K562 (cell line): ENCODE results near the gene HOXB3. TPM values are rescaled to one million over a fixed set of nuclear protein-coding genes. Genes with fewer than 3 reads are reported as not detected.

Source experiments
- CEBPB ChIP-seq: fragments of 450-650 bp; IDR thresholded peaks from 2 replicates; pipeline ENCODE4 v1.6.1; 2016; ENCODE audit warnings: missing genetic modification characterization, missing compliant biosample characterization
- CREM ChIP-seq: IDR thresholded peaks from 2 replicates; pipeline ENCODE4 v1.6.1; 2014; ENCODE audit warnings: antibody characterized with exemption, low read depth
- CXXC5 ChIP-seq: fragments of 250-450 bp; sonication (Bioruptor Pico); IDR thresholded peaks from 2 replicates; pipeline ENCODE4 v1.8.0; 2022; ENCODE audit warnings: inconsistent platforms, mild to moderate bottlenecking, moderate library complexity
- DDX20 ChIP-seq: fragments of 450-650 bp; IDR thresholded peaks from 2 replicates; pipeline ENCODE4 v1.6.1; 2016; ENCODE audit warnings: missing genetic modification characterization, low read depth, mild to moderate bottlenecking, missing compliant biosample characterization, moderate library complexity
- DPF2 ChIP-seq: fragments of 450-650 bp; IDR thresholded peaks from 2 replicates; pipeline ENCODE4 v1.6.1; 2016
- ETV1 ChIP-seq: fragments of 450-650 bp; conservative IDR thresholded peaks from 2 replicates; pipeline ENCODE4 v1.6.1; 2016; ENCODE audit warnings: missing genetic modification characterization, control low read depth, low read depth, missing compliant biosample characterization
- FOSL1 ChIP-seq: fragments of 200-800 bp; sonication (Bioruptor generic); conservative IDR thresholded peaks from 2 replicates; pipeline ENCODE4 v1.6.1; 2016; ENCODE audit warnings: missing genetic modification characterization, missing compliant biosample characterization
- HMGN3 ChIP-seq: IDR thresholded peaks from 2 replicates; pipeline ENCODE4 v1.6.1; 2011; ENCODE audit warnings: borderline replicate concordance, low read depth, mild to moderate bottlenecking, mixed read lengths, low read length; ENCODE audit not compliant: insufficient read length; ENCODE audit errors: extremely low read depth
- NEUROD1 ChIP-seq: fragments of 150-350 bp; IDR thresholded peaks from 2 replicates; pipeline ENCODE4 v1.6.1; 2014; ENCODE audit warnings: borderline replicate concordance, low read length, low read depth; ENCODE audit not compliant: partially characterized antibody
- PBX2 ChIP-seq, 2 experiments: IDR thresholded peaks in 1 of 2; conservative IDR thresholded peaks in 1 of 2; 2 replicates each; pipeline ENCODE4 v1.6.1; 2016; ENCODE audit warnings: low read depth in 2 of 2, mild to moderate bottlenecking in 1 of 2, missing compliant biosample characterization in 1 of 2, missing genetic modification characterization in 1 of 2, moderate library complexity in 1 of 2
- PKNOX1 ChIP-seq: fragments of 450-650 bp; IDR thresholded peaks from 2 replicates; pipeline ENCODE4 v1.6.1; 2016
- RBM39 ChIP-seq: fragments of 200-400 bp; formaldehyde crosslinking; optimal IDR thresholded peaks from 2 replicates; pipeline ENCODE3; 2018; ENCODE audit warnings: low read depth, low read length
- SMARCE1 ChIP-seq: fragments of 450-650 bp; IDR thresholded peaks from 2 replicates; pipeline ENCODE4 v1.7.1; 2016; ENCODE audit warnings: mild to moderate bottlenecking
- TEAD2 ChIP-seq: fragments of 450-650 bp; IDR thresholded peaks from 2 replicates; pipeline ENCODE4 v1.6.1; 2016; ENCODE audit warnings: missing genetic modification characterization, control low read depth, missing compliant biosample characterization
- ZNF175 ChIP-seq: fragments of 200-800 bp; sonication (Bioruptor generic); IDR thresholded peaks from 2 replicates; pipeline ENCODE4 v1.6.1; 2016; ENCODE audit warnings: low read depth, mild to moderate bottlenecking, missing genetic modification characterization, missing compliant biosample characterization
- polyA plus RNA-seq, 8 experiments: library from polyadenylated mRNA; depleted of rRNA in 4 of 8; stranded (reverse) in 5 of 8; unstranded in 3 of 8; fragments of >200 nt; fragmentation: Nextera tagmentation in 2 of 8; fragmentation: Illumina TruSeq in 1 of 8; extraction: Ambion mirVana in 2 of 8; extraction: Trizol in 1 of 8; gene quantifications; 2 replicates each; pipeline versions ENCODE4 v1.2.1 to v1.2.3, GENCODE V29; 2011 to 2014; ENCODE audit warnings: inconsistent platforms in 1 of 8, missing spikeins in 1 of 8
- total RNA-seq, 7 experiments: library from RNA; depleted of rRNA in 6 of 7; stranded (reverse); fragments of >200 nt in 6 of 7; fragmentation: Illumina TruSeq in 2 of 7; extraction: Trizol in 2 of 7; gene quantifications; 2 replicates each; pipeline versions ENCODE4 v1.2.1 to v1.2.3, GENCODE V29; 2011 to 2021; ENCODE audit warnings: low replicate concordance in 1 of 7
- TF ChIP-seq, protein P1 (sequence below): sonication (generic); formaldehyde crosslinking; IDR thresholded peaks from 2 replicates; pipeline ENCODE4 v1.8.0; 2023; ENCODE audit warnings: missing genetic modification reagents, mild to moderate bottlenecking, borderline replicate concordance
- TF ChIP-seq, protein P2 (sequence below): sonication (generic); formaldehyde crosslinking; IDR thresholded peaks from 2 replicates; pipeline ENCODE4 v1.9.0; 2022; ENCODE audit warnings: mild to moderate bottlenecking, missing genetic modification reagents

Gene HOXB3
- total and polyA plus RNA-seq, 9 of the 15 experiments (the other 6 are each of a cell fraction or from before 2014, with no cell fraction given), result 2.4 to 41.3 (median 20.2) TPM

GRCh38 chr17:48630925-48631692 lies 41.1 kb upstream of the HOXB3 start (continued):
- TF ChIP-seq, protein P1, sequence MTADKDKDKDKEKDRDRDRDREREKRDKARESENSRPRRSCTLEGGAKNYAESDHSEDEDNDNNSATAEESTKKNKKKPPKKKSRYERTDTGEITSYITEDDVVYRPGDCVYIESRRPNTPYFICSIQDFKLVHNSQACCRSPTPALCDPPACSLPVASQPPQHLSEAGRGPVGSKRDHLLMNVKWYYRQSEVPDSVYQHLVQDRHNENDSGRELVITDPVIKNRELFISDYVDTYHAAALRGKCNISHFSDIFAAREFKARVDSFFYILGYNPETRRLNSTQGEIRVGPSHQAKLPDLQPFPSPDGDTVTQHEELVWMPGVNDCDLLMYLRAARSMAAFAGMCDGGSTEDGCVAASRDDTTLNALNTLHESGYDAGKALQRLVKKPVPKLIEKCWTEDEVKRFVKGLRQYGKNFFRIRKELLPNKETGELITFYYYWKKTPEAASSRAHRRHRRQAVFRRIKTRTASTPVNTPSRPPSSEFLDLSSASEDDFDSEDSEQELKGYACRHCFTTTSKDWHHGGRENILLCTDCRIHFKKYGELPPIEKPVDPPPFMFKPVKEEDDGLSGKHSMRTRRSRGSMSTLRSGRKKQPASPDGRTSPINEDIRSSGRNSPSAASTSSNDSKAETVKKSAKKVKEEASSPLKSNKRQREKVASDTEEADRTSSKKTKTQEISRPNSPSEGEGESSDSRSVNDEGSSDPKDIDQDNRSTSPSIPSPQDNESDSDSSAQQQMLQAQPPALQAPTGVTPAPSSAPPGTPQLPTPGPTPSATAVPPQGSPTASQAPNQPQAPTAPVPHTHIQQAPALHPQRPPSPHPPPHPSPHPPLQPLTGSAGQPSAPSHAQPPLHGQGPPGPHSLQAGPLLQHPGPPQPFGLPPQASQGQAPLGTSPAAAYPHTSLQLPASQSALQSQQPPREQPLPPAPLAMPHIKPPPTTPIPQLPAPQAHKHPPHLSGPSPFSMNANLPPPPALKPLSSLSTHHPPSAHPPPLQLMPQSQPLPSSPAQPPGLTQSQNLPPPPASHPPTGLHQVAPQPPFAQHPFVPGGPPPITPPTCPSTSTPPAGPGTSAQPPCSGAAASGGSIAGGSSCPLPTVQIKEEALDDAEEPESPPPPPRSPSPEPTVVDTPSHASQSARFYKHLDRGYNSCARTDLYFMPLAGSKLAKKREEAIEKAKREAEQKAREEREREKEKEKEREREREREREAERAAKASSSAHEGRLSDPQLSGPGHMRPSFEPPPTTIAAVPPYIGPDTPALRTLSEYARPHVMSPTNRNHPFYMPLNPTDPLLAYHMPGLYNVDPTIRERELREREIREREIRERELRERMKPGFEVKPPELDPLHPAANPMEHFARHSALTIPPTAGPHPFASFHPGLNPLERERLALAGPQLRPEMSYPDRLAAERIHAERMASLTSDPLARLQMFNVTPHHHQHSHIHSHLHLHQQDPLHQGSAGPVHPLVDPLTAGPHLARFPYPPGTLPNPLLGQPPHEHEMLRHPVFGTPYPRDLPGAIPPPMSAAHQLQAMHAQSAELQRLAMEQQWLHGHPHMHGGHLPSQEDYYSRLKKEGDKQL (CRISPR knock-in tag), result no peak
- TF ChIP-seq DPF2 (peak; percentile 94), ZNF175 (peak; percentile 55; the same call in 1 of the 2 replicates), HMGN3 (peak; percentile 56), FOSL1 (tag) (peak; percentile 51), TEAD2 (no peak), CEBPB (tag) (peak; percentile 33; the same call in 1 of the 2 replicates), SMARCE1 (peak; percentile 89), CXXC5 (peak; percentile 85), CREM (peak; percentile 70), PBX2 (CRISPR knock-in tag; IDR thresholded peaks at IDR 0.05; ENCODE audit: low read depth) (no peak), PBX2 (tag; conservative IDR thresholded peaks at IDR 0.05; ENCODE audit: low read depth) (peak; percentile 69), RBM39 (no peak), ETV1 (tag) (peak; percentile 39; the same call in 1 of the 2 replicates), NEUROD1 (peak; percentile 61), PKNOX1 (peak; percentile 91), DDX20 (tag) (no peak)
- TF ChIP-seq, protein P2, sequence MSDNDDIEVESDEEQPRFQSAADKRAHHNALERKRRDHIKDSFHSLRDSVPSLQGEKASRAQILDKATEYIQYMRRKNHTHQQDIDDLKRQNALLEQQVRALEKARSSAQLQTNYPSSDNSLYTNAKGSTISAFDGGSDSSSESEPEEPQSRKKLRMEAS (CRISPR knock-in tag), result peak; percentile 27; the same call in 1 of the 2 replicates
